GM12801 (cell line): ENCODE results near the gene LRCOL1.

Experiments
- TF ChIP-seq, protein P1 (sequence below): IDR thresholded peaks from one replicate; pipeline ENCODE4 v1.5.1; 2011; ENCODE audit warnings: control low read depth; ENCODE audit not compliant: insufficient read length; ENCODE audit errors: extremely low read depth

Gene LRCOL1

DNA sequence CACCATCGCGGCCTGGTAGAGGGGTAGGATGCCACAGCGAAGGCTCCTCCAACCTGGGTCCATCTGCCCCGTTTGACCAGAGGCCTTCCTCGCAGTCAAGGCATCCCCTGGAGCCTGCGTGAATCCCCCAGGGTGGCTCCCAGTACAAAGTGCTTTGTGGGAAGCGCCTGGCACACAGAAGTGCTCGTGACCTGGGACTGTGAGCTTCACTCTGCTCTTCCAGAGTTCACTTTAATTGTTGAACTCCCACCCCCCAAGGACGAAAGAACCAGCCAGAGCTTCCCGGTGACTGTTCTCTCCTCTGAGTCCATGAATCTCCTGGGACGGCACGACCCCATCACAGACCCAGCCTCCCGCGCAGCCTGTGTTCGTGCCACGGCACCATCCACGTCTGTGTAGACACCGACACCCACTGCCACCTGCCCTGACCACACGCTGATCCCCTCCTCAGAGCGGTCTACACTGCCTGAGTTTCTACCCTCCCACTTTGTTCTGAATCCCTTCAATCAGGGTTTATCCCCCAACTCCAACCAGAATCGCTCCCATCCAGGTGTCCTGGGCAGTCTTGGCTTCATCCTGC, 24.1 kb upstream of the LRCOL1 start:
- TF ChIP-seq, protein P1, sequence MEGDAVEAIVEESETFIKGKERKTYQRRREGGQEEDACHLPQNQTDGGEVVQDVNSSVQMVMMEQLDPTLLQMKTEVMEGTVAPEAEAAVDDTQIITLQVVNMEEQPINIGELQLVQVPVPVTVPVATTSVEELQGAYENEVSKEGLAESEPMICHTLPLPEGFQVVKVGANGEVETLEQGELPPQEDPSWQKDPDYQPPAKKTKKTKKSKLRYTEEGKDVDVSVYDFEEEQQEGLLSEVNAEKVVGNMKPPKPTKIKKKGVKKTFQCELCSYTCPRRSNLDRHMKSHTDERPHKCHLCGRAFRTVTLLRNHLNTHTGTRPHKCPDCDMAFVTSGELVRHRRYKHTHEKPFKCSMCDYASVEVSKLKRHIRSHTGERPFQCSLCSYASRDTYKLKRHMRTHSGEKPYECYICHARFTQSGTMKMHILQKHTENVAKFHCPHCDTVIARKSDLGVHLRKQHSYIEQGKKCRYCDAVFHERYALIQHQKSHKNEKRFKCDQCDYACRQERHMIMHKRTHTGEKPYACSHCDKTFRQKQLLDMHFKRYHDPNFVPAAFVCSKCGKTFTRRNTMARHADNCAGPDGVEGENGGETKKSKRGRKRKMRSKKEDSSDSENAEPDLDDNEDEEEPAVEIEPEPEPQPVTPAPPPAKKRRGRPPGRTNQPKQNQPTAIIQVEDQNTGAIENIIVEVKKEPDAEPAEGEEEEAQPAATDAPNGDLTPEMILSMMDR: no peak

DNA sequence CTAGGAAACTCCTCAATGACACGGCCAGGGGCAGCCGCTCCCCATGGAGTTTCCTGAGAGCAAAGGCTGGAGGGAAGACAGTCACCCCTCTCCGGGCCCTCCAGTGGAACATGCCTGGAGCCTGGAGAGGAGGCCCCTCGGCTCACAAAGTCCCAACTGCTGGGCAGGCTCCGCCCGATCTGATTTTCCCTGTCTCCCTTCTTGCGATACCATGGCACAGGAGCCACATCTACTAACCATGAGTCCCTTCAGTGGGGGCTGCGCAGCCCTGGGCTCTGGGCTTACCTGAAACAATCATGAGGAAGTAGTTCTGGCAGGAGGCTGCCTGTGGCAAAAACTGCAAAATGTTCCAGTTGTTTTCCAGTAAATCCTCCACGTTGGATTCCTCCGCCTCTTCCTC, 23.5 kb upstream of the LRCOL1 start:
- TF ChIP-seq, protein P1: no peak

DNA sequence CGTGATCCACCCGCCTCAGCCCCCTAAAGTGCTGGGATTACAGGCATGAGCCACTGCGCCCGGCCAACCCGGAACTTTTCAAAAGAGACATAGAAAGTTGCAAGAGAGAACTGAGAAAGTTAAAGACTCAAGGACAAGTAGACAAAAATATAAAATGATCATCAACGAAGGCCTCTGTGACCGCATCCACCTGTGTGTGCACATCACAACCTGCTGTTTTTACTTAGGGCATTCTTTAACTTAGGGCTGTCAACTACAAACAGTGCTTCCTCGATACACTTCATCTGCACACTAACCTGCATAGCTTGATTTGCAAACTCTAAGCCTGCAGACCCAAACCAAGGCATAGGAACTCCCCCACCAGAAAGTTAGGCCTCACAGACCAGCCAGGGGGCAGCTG, 23.0 kb upstream of the LRCOL1 start:
- TF ChIP-seq, protein P1: no peak

DNA sequence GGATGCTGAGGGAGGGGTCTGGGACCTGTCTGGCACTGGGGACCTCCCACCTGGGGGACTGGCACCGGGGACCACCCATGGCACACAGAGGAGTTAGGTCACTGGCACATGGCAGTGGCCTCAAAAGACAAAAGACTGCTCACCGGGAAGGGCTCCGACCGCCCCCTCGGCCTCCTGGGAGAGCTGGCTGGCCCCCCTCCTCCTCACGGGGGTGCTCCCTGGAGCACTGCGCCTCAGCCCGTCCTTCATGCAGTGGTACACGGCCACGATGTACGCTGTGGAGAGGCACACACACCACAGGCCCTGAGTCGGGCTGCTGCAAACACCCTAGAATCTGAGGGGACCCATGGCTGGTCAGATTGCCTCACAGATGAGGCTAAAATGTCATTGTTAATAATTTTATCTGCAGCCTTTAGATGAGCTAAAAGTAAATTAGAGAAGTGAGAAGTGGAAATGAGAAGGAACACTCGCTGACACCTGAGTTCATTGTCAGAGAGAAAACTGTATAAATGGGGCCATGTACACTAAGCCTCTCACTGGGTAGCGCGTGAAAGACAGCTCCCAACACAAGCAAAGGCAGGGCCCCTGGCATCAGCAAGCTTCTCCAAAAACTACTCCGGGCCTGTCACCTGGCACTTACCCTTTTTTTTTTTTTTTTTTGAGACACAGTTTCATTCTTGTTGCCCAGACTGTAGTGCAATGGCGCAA, 22.3 kb upstream of the LRCOL1 start:
- TF ChIP-seq, protein P1: no peak

DNA sequence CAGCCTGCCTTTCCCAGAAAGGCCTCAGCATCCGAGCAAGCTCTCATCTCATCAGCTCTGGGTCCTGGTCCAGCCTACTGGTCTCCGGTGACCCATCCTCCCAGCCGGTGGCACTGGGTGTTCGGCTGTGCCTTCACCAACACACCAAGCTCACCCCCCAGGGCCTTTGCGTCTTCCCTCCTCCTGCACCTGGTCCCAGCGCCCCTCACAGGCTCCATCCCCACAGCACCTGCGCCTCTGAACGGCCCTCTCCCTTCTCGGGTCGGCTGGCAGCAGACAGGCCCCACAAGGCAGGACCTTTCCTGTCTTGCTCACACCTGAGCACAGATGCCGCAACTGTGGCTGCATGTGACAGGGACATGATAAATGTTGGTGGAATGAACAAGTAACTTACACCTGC, 21.3 kb upstream of the LRCOL1 start:
- TF ChIP-seq, protein P1: no peak

DNA sequence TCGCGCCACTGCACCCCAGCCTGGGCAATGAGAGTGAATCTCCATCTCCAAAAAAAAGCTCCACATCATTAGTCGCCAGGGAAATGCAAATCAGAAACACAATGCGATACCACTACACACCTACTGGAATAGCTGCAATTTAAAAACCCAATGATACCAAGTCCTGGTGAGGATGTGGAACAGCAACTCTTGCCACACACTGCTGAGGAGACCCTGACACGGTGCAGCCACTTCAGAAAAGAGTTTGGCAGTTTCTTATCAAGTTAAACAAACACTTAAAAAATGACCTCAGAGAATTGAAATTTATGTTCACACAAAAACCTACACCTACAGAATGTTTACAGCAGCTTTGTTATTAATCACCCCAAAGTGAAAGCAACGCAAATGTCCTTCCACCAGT, 20.3 kb upstream of the LRCOL1 start:
- TF ChIP-seq, protein P1: no peak

DNA sequence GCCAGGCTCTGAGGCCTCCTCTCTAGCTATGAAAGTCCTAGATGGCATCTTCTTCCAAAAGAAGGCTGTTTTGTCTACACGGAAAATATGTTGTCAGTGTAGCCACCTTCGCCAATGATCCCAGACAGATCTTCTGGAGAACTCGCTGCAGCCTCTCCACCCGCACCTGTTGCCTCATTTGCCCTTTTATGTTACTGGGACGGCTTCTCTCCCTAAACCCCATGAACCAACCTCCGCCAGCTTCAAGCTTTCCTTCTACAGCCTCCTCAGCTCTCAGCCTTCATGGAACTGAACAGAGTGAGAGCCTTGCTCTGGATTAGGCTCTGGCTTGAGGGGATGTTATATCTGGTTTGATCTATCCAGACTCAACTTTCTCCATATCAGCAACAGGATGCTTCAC, 18.9 kb upstream of the LRCOL1 start:
- TF ChIP-seq, protein P1: no peak
